ENCODE results near the gene ZNF836. TPM values are rescaled to one million over a fixed set of nuclear protein-coding genes. Genes with fewer than 3 reads are reported as not detected.

The ZNF836 gene
- total and polyA plus RNA-seq, 8 donors, result 1.3 to 17.7 (median 3.7) TPM

- Histone ChIP-seq H3K9me3 (peaks cover 0 to 54% (median 23%) of the 10 kb centered on the region in 4 donors), H3K4me3 (no peak overlapping the region), H3K27me3 (no peaks in the 10 kb centered on the region), H3K27ac (no peak overlapping the region), H3K36me3 (peaks cover 0 to 4% (median 1%) of the 10 kb centered on the region in 4 donors), H3K4me1 (no peaks in the 10 kb centered on the region)
- TF ChIP-seq POLR2AphosphoS5 (IDR thresholded peaks at IDR 0.05) (no peak), CTCF (IDR thresholded peaks at IDR 0.05) (no peak), EP300 (IDR thresholded peaks at IDR 0.05) (no peak), POLR2A (IDR thresholded peaks at IDR 0.05) (no peak)
- intact Hi-C loops (cut with DNase I; ENCODE audit: low total_unique reads), result no loop called here
- DNase-seq, result no peak
These were observed 23.2 kb downstream of the ZNF836 start for GRCh38 chr19:52148256-52148655.

- Histone ChIP-seq H3K27ac (no peak overlapping the region), H3K9me3 (peaks cover 0 to 11% (median 0%) of the 10 kb centered on the region in 4 donors), H3K4me3 (no peak overlapping the region), H3K4me1 (peaks cover 19 to 28% (median 23%) of the 10 kb centered on the region in 4 donors), H3K36me3 (no peaks in the 10 kb centered on the region), H3K27me3 (no peaks in the 10 kb centered on the region)
- intact Hi-C loops (cut with DNase I; ENCODE audit: low total_unique reads), result loop anchor here (5.0 kb wide), 1 partner anchor 95 kb away; no protein-coding TSS in a partner anchor
- TF ChIP-seq POLR2A (IDR thresholded peaks at IDR 0.05), result no peak
- no peak for TF ChIP-seq CTCF (IDR thresholded peaks at IDR 0.05)
- no peak for TF ChIP-seq EP300 (IDR thresholded peaks at IDR 0.05)
- TF ChIP-seq POLR2AphosphoS5 (IDR thresholded peaks at IDR 0.05), result no peak
- 85 to 89% (median 87%) methylated on average over 3 of the region's 3 CpGs for whole genome bisulfite sequencing, 5 donors
- DNase-seq, result peak in 1 of 2 donors; percentile 1
These were observed 29.3 kb downstream of the ZNF836 start for GRCh38 chr19:52142001-52142595.

GRCh38 chr19:52141203-52141602 lies 30.2 kb downstream of the ZNF836 start:
- intact Hi-C loops (cut with DNase I; ENCODE audit: low total_unique reads), result loop anchor here (5.0 kb wide), 1 partner anchor 96 kb away; no protein-coding TSS in a partner anchor
- Histone ChIP-seq H3K4me1 (peaks cover 19 to 28% (median 23%) of the 10 kb centered on the region in 4 donors), H3K9me3 (peaks cover 0 to 6% (median under 1%) of the 10 kb centered on the region in 4 donors), H3K4me3 (no peak overlapping the region), H3K27ac (peak overlapping the region in 1 of 5 donors; percentile 93), H3K27me3 (no peaks in the 10 kb centered on the region), H3K36me3 (no peaks in the 10 kb centered on the region)
- TF ChIP-seq POLR2AphosphoS5 (IDR thresholded peaks at IDR 0.05) (no peak), EP300 (IDR thresholded peaks at IDR 0.05) (no peak), POLR2A (IDR thresholded peaks at IDR 0.05) (no peak), CTCF (IDR thresholded peaks at IDR 0.05) (no peak)
- WGBS, 5 donors, result 81 to 91% (median 83%) methylated on average over 2 of the region's 2 CpGs
- no peak for DNase-seq

- 5 to 13% (median 9%) methylated on average over 22 of the region's 22 CpGs for WGBS, 5 donors
- peak in 1 of 2 donors; percentile 47 for DNase-seq
- Histone ChIP-seq H3K4me3 (peak overlapping the region; percentile 69 to 92 (median 82)), H3K27me3 (no peaks in the 10 kb centered on the region), H3K27ac (peak overlapping the region; percentile 71 to 97 (median 93)), H3K36me3 (no peaks in the 10 kb centered on the region), H3K9me3 (peaks cover 0 to 11% (median 5%) of the 10 kb centered on the region in 4 donors), H3K4me1 (peaks cover 19 to 28% (median 23%) of the 10 kb centered on the region in 4 donors)
- intact Hi-C loops (cut with DNase I; ENCODE audit: low total_unique reads), result loop anchor here (5.0 kb wide), 1 partner anchor 97 kb away; no protein-coding TSS in a partner anchor
- no peak for TF ChIP-seq EP300 (IDR thresholded peaks at IDR 0.05)
- TF ChIP-seq POLR2AphosphoS5 (IDR thresholded peaks at IDR 0.05), result no peak
- TF ChIP-seq CTCF (IDR thresholded peaks at IDR 0.05), result no peak
- TF ChIP-seq POLR2A (IDR thresholded peaks at IDR 0.05), result no peak
These were observed 31.2 kb downstream of the ZNF836 start for GRCh38 chr19:52140032-52140710.
